Measurements from ENCODE around the gene PDZD8.
"Not testable (repeated sequence)": the region's sequence is repeated elsewhere in the genome, so short reads cannot be mapped to it uniquely, and the experiment has no call there.

PDZD8 gene

DNA sequence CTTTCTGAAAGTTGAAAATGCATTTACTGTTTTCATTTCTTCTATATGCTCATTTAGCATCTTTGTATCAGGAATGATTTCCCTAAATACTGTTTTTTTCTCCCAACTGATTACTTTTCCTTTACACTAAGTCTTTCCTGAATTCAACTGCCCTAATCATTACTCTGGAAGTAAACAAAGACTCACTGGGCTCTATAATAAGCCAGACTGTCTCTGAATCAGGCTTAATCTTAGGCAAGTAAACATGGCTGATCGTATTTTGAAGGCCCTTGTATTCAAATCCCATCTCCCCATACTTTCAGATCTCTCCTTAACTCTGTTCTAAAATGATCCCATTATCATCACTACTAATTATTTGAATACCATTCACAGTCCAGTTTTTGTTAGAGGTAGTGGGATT is 61.6 kb downstream of the PDZD8 start:
- no peak overlapping the region for H3K4me3 ChIP-seq (ENCODE audit: low read depth, low read length)
- DNase-seq (ENCODE audit: low read depth): no peak
- TF ChIP-seq MYC (IDR thresholded peaks at IDR 0.05; ENCODE audit: low read depth, low read length) (no peak), POLR2A (IDR thresholded peaks at IDR 0.05; ENCODE audit: extremely low read depth, insufficient read length) (no peak), CTCF (IDR thresholded peaks at IDR 0.05; ENCODE audit: low read depth, low read length) (no peak), MAX (IDR thresholded peaks at IDR 0.05; ENCODE audit: low read depth, low read length) (no peak)

DNA sequence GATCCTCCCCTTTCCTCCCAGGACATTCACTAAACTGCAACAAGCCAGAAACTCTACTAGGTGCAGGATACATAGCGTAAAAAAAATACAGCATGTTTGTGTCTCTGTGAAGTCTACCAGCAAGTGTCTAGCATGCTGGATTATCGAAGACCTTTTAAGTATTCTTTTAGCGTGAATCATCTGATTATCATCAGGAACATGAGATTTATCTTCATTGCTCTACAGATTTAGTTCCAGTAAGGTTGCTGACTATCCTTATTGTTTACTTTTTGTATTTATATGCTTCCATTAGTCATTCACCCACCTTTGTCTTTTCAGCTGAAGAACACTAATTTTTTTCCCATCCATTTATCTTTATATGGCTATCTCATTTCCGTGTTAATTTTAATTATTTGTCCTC is 62.8 kb downstream of the PDZD8 start:
- no peak for DNase-seq (ENCODE audit: low read depth)
- TF ChIP-seq POLR2A (IDR thresholded peaks at IDR 0.05; ENCODE audit: extremely low read depth, insufficient read length) (no peak), MAX (IDR thresholded peaks at IDR 0.05; ENCODE audit: low read depth, low read length) (no peak), MYC (IDR thresholded peaks at IDR 0.05; ENCODE audit: low read depth, low read length) (no peak)

DNA sequence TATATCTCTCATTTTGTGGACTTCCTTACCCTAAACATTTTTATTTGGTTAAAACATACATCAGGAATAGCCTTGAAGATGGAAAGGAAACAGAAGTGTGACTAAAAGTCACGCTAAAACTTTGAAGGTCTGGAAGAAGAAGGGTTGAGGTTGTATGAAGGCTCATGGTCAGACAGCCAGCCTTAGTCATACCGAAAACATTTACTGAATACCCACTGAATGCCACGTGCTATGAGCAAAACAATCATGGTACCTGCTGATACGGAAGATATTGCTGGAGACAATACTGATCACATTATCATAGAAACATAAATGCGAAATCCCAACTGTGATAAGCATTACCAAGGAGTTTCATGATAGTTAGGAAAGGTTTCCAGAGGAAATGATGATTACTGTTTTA is 64.0 kb downstream of the PDZD8 start:
- no peak for DNase-seq (ENCODE audit: low read depth)
- H3K4me3 ChIP-seq (ENCODE audit: low read depth, low read length): no peak overlapping the region
- TF ChIP-seq CTCF (IDR thresholded peaks at IDR 0.05; ENCODE audit: low read depth, low read length): no peak
- no peak for TF ChIP-seq MAX (IDR thresholded peaks at IDR 0.05; ENCODE audit: low read depth, low read length)
- no peak for TF ChIP-seq POLR2A (IDR thresholded peaks at IDR 0.05; ENCODE audit: extremely low read depth, insufficient read length)
- no peak for TF ChIP-seq MYC (IDR thresholded peaks at IDR 0.05; ENCODE audit: low read depth, low read length)

More for the DNA sequence above, 62.8 kb downstream of the PDZD8 start:
- H3K4me3 ChIP-seq (ENCODE audit: low read depth, low read length): no peak overlapping the region

GRCh38 chr10:117306674-117307073 is 68.6 kb downstream of the PDZD8 start:
- DNase-seq (ENCODE audit: low read depth): no peak
- no peak for TF ChIP-seq POLR2A (IDR thresholded peaks at IDR 0.05; ENCODE audit: extremely low read depth, insufficient read length)
- no peak for TF ChIP-seq MYC (IDR thresholded peaks at IDR 0.05; ENCODE audit: low read depth, low read length)
- TF ChIP-seq MAX (IDR thresholded peaks at IDR 0.05; ENCODE audit: low read depth, low read length): no peak
- no peak for TF ChIP-seq CTCF (IDR thresholded peaks at IDR 0.05; ENCODE audit: low read depth, low read length)
- H3K4me3 ChIP-seq (ENCODE audit: low read depth, low read length): no peak overlapping the region

DNA sequence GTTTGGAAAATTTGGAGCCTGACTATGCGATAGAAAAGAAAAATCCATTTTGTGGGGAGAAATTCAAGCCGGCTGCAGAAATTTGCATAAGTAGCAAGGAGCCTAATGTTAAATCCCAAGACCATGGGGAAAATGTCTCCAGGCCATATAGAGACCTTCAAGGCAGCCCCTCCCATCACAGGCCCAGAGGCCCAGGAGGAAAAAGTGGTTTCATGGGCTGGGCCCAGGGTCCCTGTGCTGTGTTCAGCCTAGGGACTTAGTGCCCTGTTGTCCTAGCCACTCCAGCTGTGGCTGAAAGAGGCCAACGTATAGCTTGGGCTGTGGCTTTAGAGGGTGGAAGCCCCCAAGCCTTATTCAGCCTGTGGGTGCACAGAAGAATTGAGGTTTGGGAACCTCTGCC is 71.8 kb downstream of the PDZD8 start:
- DNase-seq (ENCODE audit: low read depth); H3K4me3 ChIP-seq (ENCODE audit: low read depth, low read length): not testable (repeated sequence)

GRCh38 chr10:117300671-117301070 is 74.6 kb downstream of the PDZD8 start:
- no peak overlapping the region for H3K4me3 ChIP-seq (ENCODE audit: low read depth, low read length)
- no peak for DNase-seq (ENCODE audit: low read depth)

More at GRCh38 chr10:117300671-117301070, 74.6 kb downstream of the PDZD8 start:
- no peak for TF ChIP-seq MAX (IDR thresholded peaks at IDR 0.05; ENCODE audit: low read depth, low read length)
- no peak for TF ChIP-seq POLR2A (IDR thresholded peaks at IDR 0.05; ENCODE audit: extremely low read depth, insufficient read length)
- TF ChIP-seq CTCF (IDR thresholded peaks at IDR 0.05; ENCODE audit: low read depth, low read length): no peak
- TF ChIP-seq MYC (IDR thresholded peaks at IDR 0.05; ENCODE audit: low read depth, low read length): no peak
